ENCODE results near the gene DCPS. TPM values are rescaled to one million over a fixed set of nuclear protein-coding genes. Genes with fewer than 3 reads are reported as not detected.

DCPS gene
- total RNA-seq, 1 experiment from 2014 or later, result 52.6 TPM

GRCh38 chr11:126318574-126319373 is 14.9 kb downstream of the DCPS start:
- Histone ChIP-seq H3K36me3 (ENCODE audit: low read depth, low read length) (0 out of 2 replicates have a peak, but pooled peaks cover 5% of the 10 kb centered on the region), H4K20me1 (ENCODE audit: low read length) (no peaks in the 10 kb centered on the region), H3K9ac (ENCODE audit: low read length) (no peak overlapping the region), H3K4me3 (ENCODE audit: low read length) (no peak overlapping the region), H3K4me1 (ENCODE audit: insufficient read depth, low read length) (peaks cover 17% of the 10 kb centered on the region), H3K4me2 (ENCODE audit: low read length) (no peak overlapping the region), H3K27me3 (ENCODE audit: low read length) (no peaks in the 10 kb centered on the region), H3F3A (ENCODE audit: low read length, unreplicated experiment) (no peaks in the 10 kb centered on the region), H2AFZ (ENCODE audit: low read length) (no peak overlapping the region), H3K9me3 (ENCODE audit: low read length) (no peaks in the 10 kb centered on the region), H3K79me2 (ENCODE audit: low read length) (0 out of 2 replicates have a peak, but pooled peaks cover 5% of the 10 kb centered on the region), H3K27ac (ENCODE audit: low read length) (peak overlapping the region; percentile 15), H3K9me2 (replicated peaks; ENCODE audit: low read length) (no peaks in the 10 kb centered on the region)
- DNase-seq (peak; percentile 43), ATAC-seq (peak; percentile 80)
- ChIA-PET CTCF (interaction anchor here (0.9 kb wide), 1 partner anchor 162 kb away, joined by 4 read pairs; no protein-coding TSS in a partner anchor), POLR2A (ENCODE audit: unreplicated experiment) (no interaction called here)
- BruUV-seq (replicated peaks), result no TSS peak
- TF ChIP-seq CTCF (conservative IDR thresholded peaks at IDR 0.05; ENCODE audit: low read depth, low read length), result no peak
- TF ChIP-seq EZH2phosphoT487 (IDR thresholded peaks at IDR 0.05; ENCODE audit: borderline replicate concordance, low read length), result no peak
- TF ChIP-seq EZH2 (IDR thresholded peaks at IDR 0.05; ENCODE audit: low read length, unreplicated experiment), result no peak
- intact Hi-C loops (cut with micrococcal nuclease), result no loop called here

- Histone ChIP-seq H3K9ac (ENCODE audit: low read length) (no peak overlapping the region), H3K27ac (ENCODE audit: low read length) (no peak overlapping the region), H4K20me1 (ENCODE audit: low read length) (no peaks in the 10 kb centered on the region), H3K9me2 (replicated peaks; ENCODE audit: low read length) (no peaks in the 10 kb centered on the region), H3K9me3 (ENCODE audit: low read length) (no peaks in the 10 kb centered on the region), H3F3A (ENCODE audit: low read length, unreplicated experiment) (no peaks in the 10 kb centered on the region), H3K36me3 (ENCODE audit: low read depth, low read length) (no peaks in the 10 kb centered on the region), H3K79me2 (ENCODE audit: low read length) (0 out of 2 replicates have a peak, but pooled peaks cover 5% of the 10 kb centered on the region), H3K4me1 (ENCODE audit: insufficient read depth, low read length) (peaks cover 17% of the 10 kb centered on the region), H2AFZ (ENCODE audit: low read length) (no peak overlapping the region), H3K4me2 (ENCODE audit: low read length) (no peak overlapping the region), H3K27me3 (ENCODE audit: low read length) (no peaks in the 10 kb centered on the region), H3K4me3 (ENCODE audit: low read length) (no peak overlapping the region)
- BruUV-seq (replicated peaks), result no TSS peak
- DNase-seq, result no peak
- no peak for ATAC-seq
- POLR2A ChIA-PET (ENCODE audit: unreplicated experiment), result no interaction called here
- CTCF ChIA-PET, result no interaction called here
- TF ChIP-seq EZH2phosphoT487 (IDR thresholded peaks at IDR 0.05; ENCODE audit: borderline replicate concordance, low read length) (no peak), CTCF (conservative IDR thresholded peaks at IDR 0.05; ENCODE audit: low read depth, low read length) (no peak), EZH2 (IDR thresholded peaks at IDR 0.05; ENCODE audit: low read length, unreplicated experiment) (no peak)
- intact Hi-C loops (cut with micrococcal nuclease), result no loop called here
These were observed 15.5 kb downstream of the DCPS start for GRCh38 chr11:126319374-126319740.

- Histone ChIP-seq H3K4me2 (ENCODE audit: low read length) (no peak overlapping the region), H3K4me3 (ENCODE audit: low read length) (no peak overlapping the region), H3K4me1 (ENCODE audit: insufficient read depth, low read length) (peaks cover 9% of the 10 kb centered on the region), H3K27me3 (ENCODE audit: low read length) (no peaks in the 10 kb centered on the region), H3K27ac (ENCODE audit: low read length) (no peak overlapping the region), H4K20me1 (ENCODE audit: low read length) (no peaks in the 10 kb centered on the region), H3K9me3 (ENCODE audit: low read length) (no peaks in the 10 kb centered on the region), H3K9me2 (replicated peaks; ENCODE audit: low read length) (no peaks in the 10 kb centered on the region), H3K36me3 (ENCODE audit: low read depth, low read length) (no peaks in the 10 kb centered on the region), H3F3A (ENCODE audit: low read length, unreplicated experiment) (no peaks in the 10 kb centered on the region), H3K9ac (ENCODE audit: low read length) (no peak overlapping the region), H2AFZ (ENCODE audit: low read length) (no peak overlapping the region), H3K79me2 (ENCODE audit: low read length) (no peaks in the 10 kb centered on the region)
- no peak for ATAC-seq
- CTCF ChIA-PET, result no interaction called here
- no peak for DNase-seq
- POLR2A ChIA-PET (ENCODE audit: unreplicated experiment), result no interaction called here
- TF ChIP-seq CTCF (conservative IDR thresholded peaks at IDR 0.05; ENCODE audit: low read depth, low read length), result no peak
- no peak for TF ChIP-seq EZH2phosphoT487 (IDR thresholded peaks at IDR 0.05; ENCODE audit: borderline replicate concordance, low read length)
- TF ChIP-seq EZH2 (IDR thresholded peaks at IDR 0.05; ENCODE audit: low read length, unreplicated experiment), result no peak
- no TSS peak for BruUV-seq (replicated peaks)
- intact Hi-C loops (cut with micrococcal nuclease), result no loop called here
These were observed 19.1 kb downstream of the DCPS start for GRCh38 chr11:126322996-126323395.

Data from PC-3 (cell line).